Stomach (tissue), 4 donors: ENCODE data around the gene AGRP.

Experiments
- POLR2AphosphoS5 ChIP-seq, 3 donors: sonication (generic); formaldehyde crosslinking; IDR thresholded peaks; one replicate each; pipeline ENCODE4 v1.6.1; 2016; ENCODE audit warnings: antibody characterized with exemption in 3 of 3
- TF ChIP-seq, protein P1 (sequence below), 7 experiments: fragments of 450-650 bp in 4 of 7; fragments of 200-600 bp in 3 of 7; sonication (generic) in 3 of 7; IDR thresholded peaks; one replicate each; pipeline ENCODE4 v1.5.1; 2016 to 2019; ENCODE audit warnings: antibody characterized with exemption in 7 of 7, control low read depth in 2 of 7, mild to moderate bottlenecking in 1 of 7

DNA sequence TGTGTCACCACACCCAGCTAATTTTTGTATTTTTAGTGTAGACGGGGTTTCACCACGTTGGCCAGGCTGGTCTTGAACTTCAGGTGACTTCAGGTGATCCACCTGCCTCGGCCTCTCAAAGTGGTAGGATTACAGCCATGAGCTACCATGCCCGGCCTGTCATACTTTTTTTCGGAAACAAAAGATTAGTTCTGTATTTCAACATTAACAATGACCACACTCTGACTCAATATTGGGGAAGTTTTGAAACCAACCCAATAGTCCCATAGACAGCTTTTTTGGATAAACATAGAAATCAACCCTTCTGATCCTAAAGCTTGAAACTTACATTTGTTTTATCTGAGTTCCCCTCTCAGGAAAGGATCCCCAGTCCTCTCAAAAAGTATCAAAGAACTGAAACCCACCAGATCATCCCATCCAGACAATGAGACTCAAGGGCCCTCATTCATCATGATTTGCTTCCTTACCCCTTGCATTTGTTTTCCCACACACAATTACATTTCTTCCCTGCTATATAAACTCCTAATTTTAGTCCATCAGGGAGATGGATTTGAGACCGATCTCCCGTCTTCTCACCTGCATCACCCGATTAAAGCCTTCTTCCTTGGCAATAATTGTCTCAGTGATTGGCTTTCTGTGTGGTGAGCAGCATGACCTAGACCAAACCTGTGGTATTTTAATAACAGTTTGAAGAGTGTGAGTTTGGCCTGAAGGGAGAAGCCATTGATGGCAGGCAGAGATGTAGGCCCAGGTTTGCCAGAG, 7.2 kb upstream of the AGRP start:
- TF ChIP-seq, protein P1, sequence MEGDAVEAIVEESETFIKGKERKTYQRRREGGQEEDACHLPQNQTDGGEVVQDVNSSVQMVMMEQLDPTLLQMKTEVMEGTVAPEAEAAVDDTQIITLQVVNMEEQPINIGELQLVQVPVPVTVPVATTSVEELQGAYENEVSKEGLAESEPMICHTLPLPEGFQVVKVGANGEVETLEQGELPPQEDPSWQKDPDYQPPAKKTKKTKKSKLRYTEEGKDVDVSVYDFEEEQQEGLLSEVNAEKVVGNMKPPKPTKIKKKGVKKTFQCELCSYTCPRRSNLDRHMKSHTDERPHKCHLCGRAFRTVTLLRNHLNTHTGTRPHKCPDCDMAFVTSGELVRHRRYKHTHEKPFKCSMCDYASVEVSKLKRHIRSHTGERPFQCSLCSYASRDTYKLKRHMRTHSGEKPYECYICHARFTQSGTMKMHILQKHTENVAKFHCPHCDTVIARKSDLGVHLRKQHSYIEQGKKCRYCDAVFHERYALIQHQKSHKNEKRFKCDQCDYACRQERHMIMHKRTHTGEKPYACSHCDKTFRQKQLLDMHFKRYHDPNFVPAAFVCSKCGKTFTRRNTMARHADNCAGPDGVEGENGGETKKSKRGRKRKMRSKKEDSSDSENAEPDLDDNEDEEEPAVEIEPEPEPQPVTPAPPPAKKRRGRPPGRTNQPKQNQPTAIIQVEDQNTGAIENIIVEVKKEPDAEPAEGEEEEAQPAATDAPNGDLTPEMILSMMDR (IDR thresholded peaks at IDR 0.05) = no peak
- no peak for TF ChIP-seq POLR2AphosphoS5 (IDR thresholded peaks at IDR 0.05)
